Coronary artery (tissue), 2 donors: ENCODE data around the gene FRAS1.

ENCODE experiments used
- DNase-seq: peaks from one replicate; pipeline ENCODE4 v3.0.0-alpha.2; 2017; ENCODE audit warnings: low spot score
- H3K27ac ChIP-seq, 2 donors: fragments of 200-600 bp; sonication (generic); one replicate each; pipeline ENCODE4 v1.5.1; 2016 to 2019
- H3K4me3 ChIP-seq: fragments of 200-600 bp; sonication (generic); 2 replicates; pipeline ENCODE4 v1.5.1; 2016; ENCODE audit warnings: mild to moderate bottlenecking, moderate library complexity
- TF ChIP-seq, protein P1 (sequence below): fragments of 200-600 bp; sonication (generic); IDR thresholded peaks from one replicate; pipeline ENCODE4 v1.5.1; 2019; ENCODE audit warnings: antibody characterized with exemption

Gene FRAS1

DNA sequence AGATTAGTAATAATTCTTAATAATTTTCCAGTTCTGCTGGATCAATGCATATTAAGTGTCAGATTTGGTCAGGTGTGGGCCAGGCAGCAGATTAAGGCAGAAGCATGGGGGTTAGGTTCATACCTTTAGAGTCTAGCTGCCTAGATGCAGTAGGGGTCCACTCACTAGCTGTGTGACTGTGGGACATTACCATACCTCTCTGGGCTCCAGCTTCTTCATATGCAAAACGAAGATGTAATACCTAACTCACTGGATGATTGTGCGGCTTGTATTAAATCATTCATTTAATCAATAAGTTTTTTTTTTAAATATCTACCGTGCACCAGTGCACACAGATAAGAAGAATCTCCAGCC, 495.9 kb downstream of the FRAS1 start:
- no peak overlapping the region for H3K4me3 ChIP-seq
- no peak overlapping the region for H3K27ac ChIP-seq
- no peak for DNase-seq
- TF ChIP-seq, protein P1, sequence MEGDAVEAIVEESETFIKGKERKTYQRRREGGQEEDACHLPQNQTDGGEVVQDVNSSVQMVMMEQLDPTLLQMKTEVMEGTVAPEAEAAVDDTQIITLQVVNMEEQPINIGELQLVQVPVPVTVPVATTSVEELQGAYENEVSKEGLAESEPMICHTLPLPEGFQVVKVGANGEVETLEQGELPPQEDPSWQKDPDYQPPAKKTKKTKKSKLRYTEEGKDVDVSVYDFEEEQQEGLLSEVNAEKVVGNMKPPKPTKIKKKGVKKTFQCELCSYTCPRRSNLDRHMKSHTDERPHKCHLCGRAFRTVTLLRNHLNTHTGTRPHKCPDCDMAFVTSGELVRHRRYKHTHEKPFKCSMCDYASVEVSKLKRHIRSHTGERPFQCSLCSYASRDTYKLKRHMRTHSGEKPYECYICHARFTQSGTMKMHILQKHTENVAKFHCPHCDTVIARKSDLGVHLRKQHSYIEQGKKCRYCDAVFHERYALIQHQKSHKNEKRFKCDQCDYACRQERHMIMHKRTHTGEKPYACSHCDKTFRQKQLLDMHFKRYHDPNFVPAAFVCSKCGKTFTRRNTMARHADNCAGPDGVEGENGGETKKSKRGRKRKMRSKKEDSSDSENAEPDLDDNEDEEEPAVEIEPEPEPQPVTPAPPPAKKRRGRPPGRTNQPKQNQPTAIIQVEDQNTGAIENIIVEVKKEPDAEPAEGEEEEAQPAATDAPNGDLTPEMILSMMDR: no peak

DNA sequence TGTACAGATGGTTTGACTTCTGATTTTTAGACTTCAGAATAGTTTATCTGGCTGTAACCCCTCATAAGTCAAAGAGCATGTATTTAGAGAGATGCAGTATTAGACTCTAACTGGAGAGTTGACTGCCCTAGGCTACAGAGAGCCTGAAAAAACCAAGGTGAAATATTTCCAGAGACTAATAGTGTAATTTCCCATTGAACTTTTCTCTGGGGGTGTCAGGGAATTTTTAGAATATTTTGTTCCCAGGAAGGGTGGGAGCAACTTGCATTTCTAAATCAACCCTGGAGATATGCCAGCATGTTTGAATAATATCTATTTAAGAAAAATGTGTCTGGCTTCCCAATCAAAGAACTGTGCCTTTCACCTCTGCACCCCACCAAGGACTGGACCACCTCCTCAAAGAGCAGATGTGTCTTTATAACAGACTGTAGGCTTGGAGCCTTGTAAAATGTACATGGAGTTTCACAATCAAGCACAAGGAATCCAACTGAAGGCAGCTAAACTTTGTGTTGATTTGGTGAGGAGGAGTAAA, 496.5 kb downstream of the FRAS1 start:
- TF ChIP-seq, protein P1: no peak
- H3K4me3 ChIP-seq: no peak overlapping the region
- H3K27ac ChIP-seq: no peak overlapping the region
- no peak for DNase-seq

DNA sequence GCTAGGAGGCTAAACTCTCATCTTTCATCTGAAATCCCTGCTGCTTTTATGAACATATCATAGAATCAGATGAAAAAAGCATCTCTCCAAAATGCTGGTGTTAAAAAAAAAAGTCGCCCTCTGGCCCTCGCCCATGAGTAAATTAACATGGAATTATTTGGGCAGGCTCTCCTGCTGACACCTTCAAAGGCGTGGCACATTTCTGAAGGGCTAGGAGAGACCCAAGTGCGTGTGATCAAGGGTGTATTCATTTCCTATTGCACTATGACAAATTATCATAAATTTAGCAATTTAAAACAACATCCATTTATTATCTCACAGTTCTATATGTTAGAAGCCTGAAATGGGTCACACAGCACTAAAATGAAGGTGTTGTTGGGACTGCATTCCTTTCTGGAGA, 499.5 kb downstream of the FRAS1 start:
- no peak for DNase-seq
- no peak overlapping the region for H3K27ac ChIP-seq
- H3K4me3 ChIP-seq: no peak overlapping the region
- TF ChIP-seq, protein P1: no peak

DNA sequence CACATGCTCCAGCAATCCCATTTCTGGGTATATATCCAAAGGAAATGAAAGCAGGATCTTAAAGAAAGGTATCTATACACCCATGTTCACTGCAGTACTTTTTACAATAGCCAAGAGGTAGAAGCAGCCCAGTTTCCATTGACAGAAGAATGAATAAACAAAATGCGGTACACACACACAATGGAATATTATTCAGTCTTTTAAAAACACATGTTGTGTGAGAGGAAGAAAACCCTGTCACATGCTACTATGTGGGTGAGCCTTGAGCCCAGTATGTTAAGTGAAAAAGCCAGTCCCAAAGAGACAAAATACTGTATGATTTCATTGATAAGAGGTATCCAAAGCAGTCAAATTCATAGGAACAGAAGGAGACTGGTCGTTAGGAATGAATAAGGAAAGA, 500.7 kb downstream of the FRAS1 start:
- DNase-seq: no peak
- H3K27ac ChIP-seq: no peak overlapping the region
- TF ChIP-seq, protein P1: no peak
- no peak overlapping the region for H3K4me3 ChIP-seq

DNA sequence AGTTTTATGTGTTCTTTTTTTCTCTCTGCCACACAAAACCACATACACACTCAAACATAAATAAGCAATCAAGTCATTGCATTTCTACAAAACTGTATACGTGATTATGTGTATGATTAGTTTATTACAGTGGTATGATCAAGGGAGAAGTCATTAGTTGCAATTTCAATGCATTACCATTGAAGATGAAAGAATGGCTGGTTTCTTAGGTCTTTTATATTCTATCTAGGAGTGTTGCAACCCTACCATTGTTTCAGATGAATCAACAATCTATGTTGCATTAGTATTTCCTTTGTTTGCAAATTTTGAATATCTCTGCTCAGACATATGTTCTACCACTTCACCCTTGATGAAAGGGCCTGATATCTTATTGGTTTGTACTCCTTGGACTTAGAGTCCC, 501.3 kb downstream of the FRAS1 start:
- TF ChIP-seq, protein P1: no peak
- Histone ChIP-seq H3K4me3 (no peak overlapping the region), H3K27ac (no peak overlapping the region)
- DNase-seq: no peak

DNA sequence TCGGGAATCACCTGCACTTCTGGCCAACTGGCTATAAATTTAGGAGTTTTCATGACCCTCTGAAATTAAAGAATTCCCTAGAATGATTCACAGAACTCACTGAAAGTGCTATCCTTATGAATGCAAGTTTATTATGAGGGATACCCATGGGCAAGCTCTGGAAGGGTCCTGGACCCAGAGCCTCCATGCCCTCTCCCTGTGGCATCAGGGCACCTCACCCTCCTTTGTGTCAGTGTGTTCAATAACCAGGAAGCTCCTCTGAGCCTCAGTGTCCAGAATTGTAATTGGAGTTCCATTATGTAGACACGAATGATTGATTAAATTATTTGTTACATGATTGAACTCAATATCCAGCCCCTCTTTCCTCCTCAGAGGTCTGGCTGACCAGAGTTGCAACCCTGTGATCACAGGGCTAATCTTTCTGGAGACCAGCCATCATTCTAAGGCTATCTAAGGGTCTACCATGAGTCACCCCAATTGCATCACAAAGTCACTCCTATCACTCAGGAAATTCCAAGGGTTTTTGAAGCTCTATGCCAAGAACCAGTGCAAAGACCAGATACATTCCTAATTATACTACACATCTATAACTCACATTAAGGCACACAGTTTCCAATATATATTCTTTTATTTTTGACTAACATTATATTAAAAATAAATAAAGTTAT, 503.3 kb downstream of the FRAS1 start:
- TF ChIP-seq, protein P1: no peak
- H3K4me3 ChIP-seq: no peak overlapping the region
- no peak overlapping the region for H3K27ac ChIP-seq
- DNase-seq: no peak

DNA sequence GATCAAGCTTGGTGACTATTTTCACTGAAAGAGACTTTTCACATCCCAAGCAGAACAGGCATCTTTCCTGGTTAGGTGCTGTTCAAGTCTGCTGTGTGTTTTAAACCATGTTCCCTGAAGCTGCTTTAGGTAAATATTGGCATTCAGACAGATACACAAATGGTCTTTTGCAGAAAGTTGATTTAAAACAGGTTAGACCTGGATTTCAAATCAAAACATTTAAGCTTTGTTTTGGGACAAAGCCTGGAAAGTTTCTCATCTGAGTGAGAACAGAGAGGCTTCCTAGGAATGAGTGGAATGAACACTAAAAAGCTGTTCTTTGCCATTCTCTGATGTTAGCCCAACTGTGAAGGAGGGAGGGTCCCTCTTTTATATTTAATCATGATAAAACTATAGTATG, 504.6 kb downstream of the FRAS1 start:
- no peak overlapping the region for H3K27ac ChIP-seq
- TF ChIP-seq, protein P1: no peak
- DNase-seq: no peak
- H3K4me3 ChIP-seq: no peak overlapping the region
